Spleen (tissue), 7 donors: ENCODE results near the gene AQP1.

Experiments used
- POLR2A ChIP-seq, 3 donors: fragments of 450-650 bp; IDR thresholded peaks; one replicate each; pipeline ENCODE4 v1.5.1; 2017; ENCODE audit warnings: antibody characterized with exemption in 3 of 3, mild to moderate bottlenecking in 1 of 3
- POLR2AphosphoS5 ChIP-seq, 3 donors: sonication (generic); formaldehyde crosslinking; IDR thresholded peaks; one replicate each; pipeline ENCODE4 v1.5.1; 2017; ENCODE audit warnings: antibody characterized with exemption in 3 of 3
- TF ChIP-seq, protein P1 (sequence below), 11 experiments: fragments of 200-600 bp in 7 of 11; fragments of 450-650 bp in 4 of 11; sonication (generic) in 4 of 11; IDR thresholded peaks in 8 of 11; conservative IDR thresholded peaks in 3 of 11; 1 replicate in 7 of 11; 2 replicates in 4 of 11; pipeline versions ENCODE4 v1.4.0 to v1.8.0; 2016 to 2021; ENCODE audit warnings: antibody characterized with exemption in 11 of 11, inconsistent platforms in 4 of 11, mild to moderate bottlenecking in 1 of 11
- donor health status: DM: no; HTN: no; CAD: no; lungs with moderate emphysema.
- donor health status: DM: no; HTN: no; CAD: no.
- donor health status: DM: no; HTN: no; CAD: no.

DNA sequence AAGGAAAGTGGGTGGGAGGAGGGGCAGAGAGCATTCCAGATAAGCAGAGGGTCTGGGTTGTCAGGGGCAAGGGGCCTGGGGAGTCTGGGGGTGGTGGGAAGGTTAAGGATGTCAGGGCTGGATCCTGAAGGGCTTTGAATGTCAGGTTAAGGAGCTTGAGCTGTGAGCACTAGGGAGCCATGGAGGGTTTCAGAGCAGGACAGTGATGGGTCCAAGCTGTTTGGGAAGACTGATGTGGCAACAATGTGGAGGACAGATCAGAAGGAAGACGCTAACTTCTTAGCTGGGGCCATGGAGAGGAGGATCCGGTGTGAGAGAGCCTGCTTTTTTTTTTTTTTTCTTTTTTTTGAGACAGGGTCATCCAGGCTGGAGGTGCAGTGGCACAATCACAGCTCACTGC is 13.9 kb upstream of the AQP1 start:
- no peak for TF ChIP-seq POLR2A (IDR thresholded peaks at IDR 0.05)
- TF ChIP-seq, protein P1, sequence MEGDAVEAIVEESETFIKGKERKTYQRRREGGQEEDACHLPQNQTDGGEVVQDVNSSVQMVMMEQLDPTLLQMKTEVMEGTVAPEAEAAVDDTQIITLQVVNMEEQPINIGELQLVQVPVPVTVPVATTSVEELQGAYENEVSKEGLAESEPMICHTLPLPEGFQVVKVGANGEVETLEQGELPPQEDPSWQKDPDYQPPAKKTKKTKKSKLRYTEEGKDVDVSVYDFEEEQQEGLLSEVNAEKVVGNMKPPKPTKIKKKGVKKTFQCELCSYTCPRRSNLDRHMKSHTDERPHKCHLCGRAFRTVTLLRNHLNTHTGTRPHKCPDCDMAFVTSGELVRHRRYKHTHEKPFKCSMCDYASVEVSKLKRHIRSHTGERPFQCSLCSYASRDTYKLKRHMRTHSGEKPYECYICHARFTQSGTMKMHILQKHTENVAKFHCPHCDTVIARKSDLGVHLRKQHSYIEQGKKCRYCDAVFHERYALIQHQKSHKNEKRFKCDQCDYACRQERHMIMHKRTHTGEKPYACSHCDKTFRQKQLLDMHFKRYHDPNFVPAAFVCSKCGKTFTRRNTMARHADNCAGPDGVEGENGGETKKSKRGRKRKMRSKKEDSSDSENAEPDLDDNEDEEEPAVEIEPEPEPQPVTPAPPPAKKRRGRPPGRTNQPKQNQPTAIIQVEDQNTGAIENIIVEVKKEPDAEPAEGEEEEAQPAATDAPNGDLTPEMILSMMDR (IDR thresholded peaks at IDR 0.05 in 8 of 11, conservative IDR thresholded peaks at IDR 0.05 in 3 of 11), result no peak
- no peak for TF ChIP-seq POLR2AphosphoS5 (IDR thresholded peaks at IDR 0.05)
